Sigmoid colon (tissue), 4 donors: ENCODE data around the gene ZDHHC11.
"Not testable (repeated sequence)": the region's sequence is repeated elsewhere in the genome, so short reads cannot be mapped to it uniquely, and the experiment has no call there.

Experiments used
- CTCF ChIP-seq, 4 experiments: fragments of 450-650 bp in 3 of 4; fragments of 200-600 bp in 1 of 4; IDR thresholded peaks; one replicate each; pipeline ENCODE4 v1.5.1; 2016 to 2019; ENCODE audit warnings: antibody characterized with exemption in 4 of 4, mild to moderate bottlenecking in 3 of 4, moderate library complexity in 2 of 4
- EP300 ChIP-seq, 4 donors: sonication (generic); formaldehyde crosslinking; IDR thresholded peaks; one replicate each; pipeline ENCODE4 v1.6.1; 2017; ENCODE audit warnings: antibody characterized with exemption in 4 of 4
- POLR2A ChIP-seq, 2 donors: fragments of 450-650 bp; IDR thresholded peaks; one replicate each; pipeline ENCODE4 v1.6.1; 2016; ENCODE audit warnings: antibody characterized with exemption in 2 of 2, mild to moderate bottlenecking in 2 of 2, moderate library complexity in 2 of 2

- not testable (repeated sequence) for TF ChIP-seq EP300, POLR2A, CTCF (IDR thresholded peaks at IDR 0.05)
Observed at GRCh38 chr5:846602-847091, 4.1 kb downstream of the ZDHHC11 start.
